Activated CD4-positive, alpha-beta T cell treated with anti-CD3 and anti-CD28 coated beads, Interleukin-2, amount 50 U/mL, for 4 hours (primary cell): ENCODE data around the gene CELF2.

Experiments
- DNase-seq, 2 experiments: peaks; one replicate each; pipeline ENCODE4 v3.0.0-alpha.2; 2020

CELF2 gene

GRCh38 chr10:11307004-11307403 lies 289.3 kb downstream of the CELF2 start:
- DNase-seq: no peak

- no peak for DNase-seq
These were observed 290.3 kb downstream of the CELF2 start for GRCh38 chr10:11307937-11308336.

GRCh38 chr10:11311027-11311426 lies 293.4 kb downstream of the CELF2 start:
- DNase-seq: no peak

GRCh38 chr10:11313463-11313862 lies 295.8 kb downstream of the CELF2 start:
- DNase-seq: no peak

- DNase-seq: no peak
These were observed 300.4 kb downstream of the CELF2 start for GRCh38 chr10:11317936-11318670.

- no peak for DNase-seq
These were observed 301.3 kb downstream of the CELF2 start for GRCh38 chr10:11318826-11319598.

GRCh38 chr10:11319990-11320602 lies 302.4 kb downstream of the CELF2 start:
- no peak for DNase-seq

- DNase-seq: no peak
These were observed 303.3 kb downstream of the CELF2 start for GRCh38 chr10:11320809-11321520.

- no peak for DNase-seq
These were observed 305.0 kb downstream of the CELF2 start for GRCh38 chr10:11322698-11323097.

GRCh38 chr10:11324761-11325321 lies 307.2 kb downstream of the CELF2 start:
- no peak for DNase-seq

- DNase-seq: no peak
These were observed 308.1 kb downstream of the CELF2 start for GRCh38 chr10:11325817-11326216.

GRCh38 chr10:11326241-11326640 lies 308.6 kb downstream of the CELF2 start:
- no peak for DNase-seq

GRCh38 chr10:11326913-11327616 lies 309.4 kb downstream of the CELF2 start:
- no peak for DNase-seq

GRCh38 chr10:11328264-11329061 lies 310.8 kb downstream of the CELF2 start:
- DNase-seq: no peak

- DNase-seq: no peak
These were observed 311.5 kb downstream of the CELF2 start for GRCh38 chr10:11329062-11329673.

GRCh38 chr10:11330383-11331045 lies 312.8 kb downstream of the CELF2 start:
- DNase-seq: no peak

- no peak for DNase-seq
These were observed 313.4 kb downstream of the CELF2 start for GRCh38 chr10:11331046-11331577.

- DNase-seq: no peak
These were observed 314.1 kb downstream of the CELF2 start for GRCh38 chr10:11331726-11332125.

GRCh38 chr10:11332846-11333245 lies 315.2 kb downstream of the CELF2 start:
- DNase-seq: no peak

GRCh38 chr10:11334436-11334835 lies 316.8 kb downstream of the CELF2 start:
- no peak for DNase-seq
